Lower leg skin (tissue), 4 donors: ENCODE measurements around the gene PIP4P1. TPM values are rescaled to one million over a fixed set of nuclear protein-coding genes. Genes with fewer than 3 reads are reported as not detected.
"Not testable (repeated sequence)": the region's sequence is repeated elsewhere in the genome, so short reads cannot be mapped to it uniquely, and the experiment has no call there.

ENCODE experiments used
- DNase-seq, 2 donors: peaks; one replicate each; pipeline ENCODE4 v3.0.0-alpha.2; 2019; ENCODE audit warnings: low spot score in 2 of 2
- H3K4me3 ChIP-seq: fragments of 200-600 bp; sonication (generic); 2 replicates; pipeline ENCODE4 v1.5.1; 2017; ENCODE audit warnings: mild to moderate bottlenecking, low read depth; ENCODE audit not compliant: poor library complexity, severe bottlenecking
- POLR2A ChIP-seq, 2 donors: fragments of 450-650 bp; IDR thresholded peaks; one replicate each; pipeline ENCODE4 v1.6.1; 2016 to 2017; ENCODE audit warnings: antibody characterized with exemption in 2 of 2, mild to moderate bottlenecking in 1 of 2, moderate library complexity in 1 of 2
- WGBS, 2 donors: methylation state at CpG; one replicate each; pipeline ENCODE4 v1.1.5; 2018; 5-methylcytosine and 5-hydroxymethylcytosine counted together
- intact Hi-C: fragments of 100-400 bp; cut with DNase I; formaldehyde crosslinking; loops from one replicate; pipeline ENCODE4 v1.15.0; 2023; ENCODE audit warnings: low total_unique reads
- total RNA-seq, 4 donors: library from RNA; depleted of rRNA; stranded (reverse); fragments of >200 nt; gene quantifications; one replicate each; pipeline ENCODE4 v1.1.0, GENCODE V29; 2016
- TF ChIP-seq, protein P1 (sequence below), 3 donors: fragments of 450-650 bp; IDR thresholded peaks; one replicate each; pipeline ENCODE4 v1.5.1; 2016; ENCODE audit warnings: antibody characterized with exemption in 3 of 3, mild to moderate bottlenecking in 3 of 3, moderate library complexity in 2 of 3

The PIP4P1 gene
- total RNA-seq, result 10 to 100 TPM; 26.0 to 34.6 (median 27.6) TPM

DNA sequence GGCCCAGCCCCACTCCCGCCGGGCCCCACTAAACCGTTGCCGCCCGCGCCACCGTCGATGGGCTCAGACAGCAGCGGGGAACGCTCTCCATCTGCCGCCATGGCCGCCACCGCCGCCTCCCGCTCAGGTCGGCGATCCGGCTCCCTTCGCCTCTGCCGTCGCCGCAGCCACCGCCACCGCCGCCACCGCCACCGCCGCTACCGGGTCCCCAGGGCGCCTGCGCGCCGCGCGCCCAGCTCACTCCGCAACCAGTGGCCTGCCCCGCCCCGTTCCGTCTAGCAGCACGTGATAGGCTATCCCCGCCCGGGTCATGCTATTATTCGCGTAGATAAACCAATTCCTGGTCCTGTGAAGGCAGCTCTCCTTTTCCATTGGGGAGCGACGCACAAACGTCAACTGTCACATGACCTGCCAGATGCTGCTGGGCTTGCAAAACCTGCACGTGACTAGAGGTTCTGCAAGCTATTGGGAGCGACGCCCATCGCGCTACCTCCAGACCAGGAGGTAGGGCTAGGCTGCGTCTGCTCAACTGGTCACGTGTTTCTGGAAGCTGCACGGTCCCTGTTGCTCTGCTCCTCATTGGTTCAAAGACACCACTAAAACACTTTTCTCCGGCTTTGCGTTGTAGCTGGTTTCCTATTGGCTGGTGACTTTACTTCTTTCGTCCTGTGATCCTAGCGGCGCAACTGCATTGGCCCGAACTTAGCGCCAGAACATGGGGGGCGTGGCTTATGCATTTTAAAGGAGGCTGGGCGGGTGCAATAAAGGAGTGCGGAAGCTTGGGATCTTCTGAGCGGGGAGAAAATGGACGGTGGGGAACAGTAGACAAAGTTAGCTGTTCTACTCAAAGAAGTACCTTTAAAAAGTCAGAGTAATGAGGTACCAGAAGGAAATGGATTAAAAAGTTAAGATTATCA lies at the start of gene PIP4P1:
TSS of gene PIP4P1 (minus strand) at position 210 of the 917 bp plus-strand sequence. CDS start at position 101, 109 bp downstream.
- TF ChIP-seq, protein P1, sequence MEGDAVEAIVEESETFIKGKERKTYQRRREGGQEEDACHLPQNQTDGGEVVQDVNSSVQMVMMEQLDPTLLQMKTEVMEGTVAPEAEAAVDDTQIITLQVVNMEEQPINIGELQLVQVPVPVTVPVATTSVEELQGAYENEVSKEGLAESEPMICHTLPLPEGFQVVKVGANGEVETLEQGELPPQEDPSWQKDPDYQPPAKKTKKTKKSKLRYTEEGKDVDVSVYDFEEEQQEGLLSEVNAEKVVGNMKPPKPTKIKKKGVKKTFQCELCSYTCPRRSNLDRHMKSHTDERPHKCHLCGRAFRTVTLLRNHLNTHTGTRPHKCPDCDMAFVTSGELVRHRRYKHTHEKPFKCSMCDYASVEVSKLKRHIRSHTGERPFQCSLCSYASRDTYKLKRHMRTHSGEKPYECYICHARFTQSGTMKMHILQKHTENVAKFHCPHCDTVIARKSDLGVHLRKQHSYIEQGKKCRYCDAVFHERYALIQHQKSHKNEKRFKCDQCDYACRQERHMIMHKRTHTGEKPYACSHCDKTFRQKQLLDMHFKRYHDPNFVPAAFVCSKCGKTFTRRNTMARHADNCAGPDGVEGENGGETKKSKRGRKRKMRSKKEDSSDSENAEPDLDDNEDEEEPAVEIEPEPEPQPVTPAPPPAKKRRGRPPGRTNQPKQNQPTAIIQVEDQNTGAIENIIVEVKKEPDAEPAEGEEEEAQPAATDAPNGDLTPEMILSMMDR (IDR thresholded peaks at IDR 0.05), result no peak
- TF ChIP-seq POLR2A (IDR thresholded peaks at IDR 0.05), result peak in 1 of 2 donors; percentile 89
- 0% methylated on average over 40 to 44 of the region's 67 CpGs for WGBS, 2 donors
- H3K4me3 ChIP-seq, result peak within 1 kb of the TSS; percentile 62
- intact Hi-C loops, result loop anchor here (10.0 kb wide), 1 partner anchor 223 kb away; the partner anchor contains the start of genes ANG and RNASE4
- peak; percentile 100 for DNase-seq

DNA sequence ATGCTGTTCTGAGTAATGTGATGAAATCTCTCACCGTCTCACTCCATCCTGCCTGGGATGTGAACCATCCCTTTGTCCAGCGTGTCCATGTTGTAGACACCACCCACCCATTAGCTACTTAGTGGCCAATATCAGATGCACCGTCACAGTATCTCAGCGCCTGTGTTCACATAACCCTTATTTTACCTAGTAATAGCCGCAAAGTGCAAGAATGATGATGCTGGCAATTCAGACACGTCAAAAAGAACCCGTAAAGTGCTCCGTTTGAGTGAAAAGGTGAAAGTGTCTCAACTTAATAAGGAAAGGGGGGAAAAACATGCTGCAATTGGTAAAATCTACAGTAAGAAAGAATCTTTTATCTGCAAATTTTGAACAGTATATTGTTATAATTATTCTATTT lies 47.1 kb upstream of the PIP4P1 start:
- intact Hi-C loops, result no loop called here
- 92 to 93% methylated on average over 8 of the region's 8 CpGs for WGBS, 2 donors

DNA sequence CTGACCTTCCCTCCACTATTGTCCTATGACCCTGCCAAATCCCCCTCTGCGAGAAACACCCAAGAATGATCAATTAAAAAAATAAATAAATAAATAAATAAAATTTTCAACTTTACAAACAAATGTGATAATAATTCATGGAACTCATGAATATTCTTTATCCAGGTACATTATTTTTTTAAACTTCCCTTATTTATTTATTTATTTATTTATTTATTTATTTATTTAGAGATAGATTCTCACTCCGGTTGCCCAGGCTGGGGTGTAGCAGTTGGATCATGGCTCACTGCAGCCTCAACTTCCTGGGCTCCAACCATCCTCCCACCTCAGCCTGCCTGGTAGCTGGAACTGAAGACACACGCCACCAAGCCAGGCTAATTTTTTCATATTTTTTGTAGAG lies 46.3 kb upstream of the PIP4P1 start:
- WGBS, 2 donors, result 93 to 95% methylated on average over 3 of the region's 3 CpGs
- intact Hi-C loops, H3K4me3 ChIP-seq: not testable (repeated sequence)

More for the DNA sequence above, 47.1 kb upstream of the PIP4P1 start:
- TF ChIP-seq POLR2A (IDR thresholded peaks at IDR 0.05), result no peak
- TF ChIP-seq, protein P1 (IDR thresholded peaks at IDR 0.05), result no peak
- H3K4me3 ChIP-seq, result no peak overlapping the region
- no peak for DNase-seq

DNA sequence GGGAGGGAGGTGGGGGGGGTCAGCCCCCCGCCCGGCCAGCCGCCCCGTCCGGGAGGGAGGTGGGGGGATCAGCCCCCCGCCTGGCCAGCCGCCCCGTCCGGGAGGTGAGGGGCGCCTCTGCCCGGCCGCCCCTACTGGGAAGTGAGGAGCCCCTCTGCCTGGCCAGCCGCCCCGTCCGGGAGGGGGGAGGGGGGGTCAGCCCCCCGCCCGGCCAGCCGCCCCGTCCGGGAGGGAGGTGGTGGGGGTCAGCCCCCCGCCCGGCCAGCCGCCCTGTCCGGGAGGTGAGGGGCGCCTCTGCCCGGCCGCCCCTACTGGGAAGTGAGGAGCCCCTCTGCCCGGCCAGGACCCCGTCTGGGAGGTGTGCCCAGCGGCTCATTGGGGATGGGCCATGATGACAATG lies 45.5 kb upstream of the PIP4P1 start:
- WGBS, 2 donors, result no CpG with 5 or more reads among the region's 30 CpGs
- intact Hi-C loops, H3K4me3 ChIP-seq, DNase-seq: not testable (repeated sequence)

More for the DNA sequence above, 46.3 kb upstream of the PIP4P1 start:
- DNase-seq, result not testable (repeated sequence)

DNA sequence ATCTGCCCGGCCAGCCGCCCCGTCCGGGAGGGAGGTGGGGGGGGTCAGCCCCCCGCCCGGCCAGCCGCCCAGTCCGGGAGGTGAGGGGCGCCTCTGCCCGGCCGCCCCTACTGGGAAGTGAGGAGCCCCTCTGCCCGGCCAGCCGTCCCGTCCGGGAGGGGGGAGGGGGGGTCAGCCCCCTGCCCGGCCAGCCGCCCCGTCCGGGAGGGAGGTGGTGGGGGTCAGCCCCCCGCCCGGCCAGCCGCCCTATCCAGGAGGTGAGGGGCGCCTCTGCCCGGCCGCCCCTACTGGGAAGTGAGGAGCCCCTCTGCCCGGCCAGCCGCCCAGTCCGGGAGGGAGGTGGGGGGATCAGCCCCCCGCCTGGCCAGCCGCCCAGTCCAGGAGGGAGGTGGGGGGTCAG lies 45.0 kb upstream of the PIP4P1 start:
- intact Hi-C loops, DNase-seq, H3K4me3 ChIP-seq: not testable (repeated sequence)
- 100% methylated on average over 5 of the region's 30 CpGs; no CpG with 5 or more reads in 1 of the 2 donors for WGBS, 2 donors

DNA sequence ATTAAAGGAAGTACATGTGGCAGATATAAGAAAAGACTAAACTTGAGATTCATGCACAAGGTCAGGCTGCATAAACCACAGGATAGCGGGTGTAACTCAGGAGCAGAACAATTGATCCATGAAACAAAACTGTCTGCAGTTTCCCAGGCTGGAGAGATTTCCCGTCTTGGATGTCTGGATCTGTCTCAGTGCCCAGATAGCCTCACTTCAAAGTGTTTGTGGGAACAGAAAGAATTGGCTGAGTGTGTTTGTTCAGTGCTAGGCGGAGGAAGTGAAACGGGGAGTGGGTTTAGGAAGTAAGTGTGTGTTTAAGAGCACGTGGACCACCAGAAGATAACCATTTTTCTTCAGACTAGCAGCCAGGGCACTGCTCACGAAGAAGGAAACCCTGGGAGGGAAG lies 42.7 kb upstream of the PIP4P1 start:
- DNase-seq, result no peak
- H3K4me3 ChIP-seq, result no peak overlapping the region
- intact Hi-C loops, result no loop called here
- 60 to 75% methylated on average over 6 of the region's 6 CpGs for WGBS, 2 donors
- no peak for TF ChIP-seq POLR2A (IDR thresholded peaks at IDR 0.05)
- TF ChIP-seq, protein P1 (IDR thresholded peaks at IDR 0.05), result no peak

DNA sequence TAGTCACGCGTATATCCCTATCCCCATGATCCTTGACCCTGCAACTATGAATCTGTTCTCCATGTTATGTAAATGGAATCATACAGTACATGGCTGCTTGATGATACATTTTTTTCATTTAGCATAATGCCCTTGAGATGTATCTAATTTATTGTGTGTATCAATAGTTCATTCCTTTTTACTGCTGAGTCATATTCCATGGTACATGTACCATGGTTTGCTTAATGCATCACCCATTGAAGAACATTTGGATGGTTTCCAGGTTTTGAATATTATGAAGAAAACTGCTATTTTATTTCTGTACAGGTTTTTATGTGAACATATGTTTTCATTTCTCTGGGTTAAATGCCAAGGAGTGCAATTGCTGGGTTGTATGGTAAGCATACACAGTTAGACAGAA lies 40.1 kb upstream of the PIP4P1 start:
- intact Hi-C loops, result no loop called here
- no peak for DNase-seq
- 89 to 100% methylated on average over 2 of the region's 2 CpGs for WGBS, 2 donors
- no peak for TF ChIP-seq POLR2A (IDR thresholded peaks at IDR 0.05)
- TF ChIP-seq, protein P1 (IDR thresholded peaks at IDR 0.05), result no peak
- H3K4me3 ChIP-seq, result no peak overlapping the region
